ENCODE measurements around the gene DIP2B.
"Not testable (repeated sequence)": the region's sequence is repeated elsewhere in the genome, so short reads cannot be mapped to it uniquely, and the experiment has no call there.

Gene DIP2B

DNA sequence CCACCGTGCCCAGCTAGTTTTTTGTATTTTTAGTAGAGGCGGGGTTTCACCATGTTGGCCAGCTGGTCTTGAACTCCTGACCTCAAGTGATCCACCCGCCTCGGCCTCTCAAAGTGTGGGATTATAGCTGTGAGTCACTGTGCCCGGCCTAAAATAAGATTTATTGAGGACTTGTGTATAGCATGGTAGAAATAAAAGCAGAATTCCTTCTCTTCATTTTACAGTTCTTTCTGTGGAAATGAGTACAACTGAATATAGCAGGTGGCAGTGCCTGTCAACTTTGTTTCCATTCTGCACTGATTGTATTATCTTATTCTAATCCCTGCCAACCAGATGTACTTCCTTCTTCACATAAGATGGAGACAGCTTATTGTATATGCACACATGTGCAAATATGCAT, 41.0 kb downstream of the DIP2B start:
- DNase-seq (ENCODE audit: low spot score in 2 of 2): peak; percentile 34 to 53
- no peaks in the 10 kb centered on the region for H3K36me3 ChIP-seq (replicated peaks)
- no peaks in the 10 kb centered on the region for H3K27me3 ChIP-seq (ENCODE audit: low read depth)
- in situ Hi-C loops (cut with MboI; ENCODE audit: low sequenced_read_pairs): no loop called here
- H3K4me3 ChIP-seq: no peak overlapping the region
- H3K4me1 ChIP-seq: peaks cover 30% of the 10 kb centered on the region
- no peaks in the 10 kb centered on the region for H3K9me3 ChIP-seq

DNA sequence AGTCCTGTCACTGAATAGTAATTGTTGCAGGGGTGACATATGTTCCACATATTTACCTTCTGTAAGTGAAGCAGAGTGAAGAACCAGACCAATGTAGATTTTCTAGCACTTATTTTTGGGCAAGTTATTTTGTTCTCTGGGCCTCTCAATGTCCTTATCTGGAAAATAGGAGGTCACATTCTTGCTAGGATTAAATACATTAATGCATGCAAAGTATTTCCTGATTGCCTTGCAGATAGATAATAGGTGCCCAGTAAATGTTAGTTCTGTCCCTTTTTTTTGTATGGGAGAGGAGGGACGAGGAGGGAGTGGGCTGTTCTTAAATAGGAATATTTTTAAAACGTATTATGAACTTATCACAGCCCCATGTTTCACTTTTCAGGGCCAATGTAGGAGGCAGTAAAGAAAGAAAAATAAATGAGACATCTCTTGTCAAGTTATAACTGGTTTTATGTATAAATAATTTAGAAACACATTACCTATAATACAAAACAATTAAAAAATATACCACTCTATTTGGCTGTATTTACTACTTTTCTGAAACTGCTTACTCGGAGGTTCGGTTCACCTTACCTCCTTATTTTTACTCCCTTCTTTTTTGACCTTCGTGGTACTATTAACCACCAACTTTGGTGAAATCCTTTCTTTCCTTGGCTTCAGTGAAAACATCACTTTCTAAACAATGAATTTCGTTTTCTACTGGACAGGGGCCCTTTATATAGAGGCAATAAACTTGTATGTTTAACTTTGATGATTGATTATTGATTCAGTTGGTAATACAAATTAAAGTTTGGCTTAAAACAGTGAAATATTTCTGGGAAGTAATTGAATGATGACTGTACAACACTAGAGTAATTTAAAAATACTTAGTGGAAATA, 41.9 kb downstream of the DIP2B start:
- no peaks in the 10 kb centered on the region for H3K9me3 ChIP-seq
- H3K4me1 ChIP-seq: peaks cover 30% of the 10 kb centered on the region
- no peaks in the 10 kb centered on the region for H3K27me3 ChIP-seq (ENCODE audit: low read depth)
- no peaks in the 10 kb centered on the region for H3K36me3 ChIP-seq (replicated peaks)
- H3K4me3 ChIP-seq: no peak overlapping the region
- DNase-seq (ENCODE audit: low spot score in 2 of 2): peak in 1 of 2 experiments; percentile 81
- in situ Hi-C loops (cut with MboI; ENCODE audit: low sequenced_read_pairs): no loop called here

DNA sequence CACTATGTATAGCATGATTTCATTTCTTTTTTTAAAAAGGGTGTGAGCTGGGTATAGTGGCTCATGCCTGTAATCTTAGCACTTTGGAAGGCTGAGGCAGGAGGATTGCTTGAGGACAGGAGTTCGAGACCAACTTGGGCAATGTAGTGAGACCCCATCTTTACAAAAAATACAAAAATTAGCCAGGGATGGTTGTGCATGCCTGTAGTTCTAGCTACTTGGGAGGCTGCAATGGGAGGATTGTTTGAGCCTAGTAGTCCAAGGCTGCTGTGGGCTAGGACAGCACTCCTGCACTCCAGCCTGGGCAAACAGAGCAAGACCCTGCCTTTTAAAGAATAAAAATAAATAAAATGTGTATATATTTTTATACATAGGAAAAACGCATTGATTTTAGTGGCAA, 43.0 kb downstream of the DIP2B start:
- no peaks in the 10 kb centered on the region for H3K9me3 ChIP-seq
- H3K27me3 ChIP-seq (ENCODE audit: low read depth): no peaks in the 10 kb centered on the region
- no peak overlapping the region for H3K4me3 ChIP-seq
- in situ Hi-C loops (cut with MboI; ENCODE audit: low sequenced_read_pairs): no loop called here
- no peak for DNase-seq (ENCODE audit: low spot score in 2 of 2)
- peaks cover 25% of the 10 kb centered on the region for H3K4me1 ChIP-seq
- H3K36me3 ChIP-seq (replicated peaks): no peaks in the 10 kb centered on the region

DNA sequence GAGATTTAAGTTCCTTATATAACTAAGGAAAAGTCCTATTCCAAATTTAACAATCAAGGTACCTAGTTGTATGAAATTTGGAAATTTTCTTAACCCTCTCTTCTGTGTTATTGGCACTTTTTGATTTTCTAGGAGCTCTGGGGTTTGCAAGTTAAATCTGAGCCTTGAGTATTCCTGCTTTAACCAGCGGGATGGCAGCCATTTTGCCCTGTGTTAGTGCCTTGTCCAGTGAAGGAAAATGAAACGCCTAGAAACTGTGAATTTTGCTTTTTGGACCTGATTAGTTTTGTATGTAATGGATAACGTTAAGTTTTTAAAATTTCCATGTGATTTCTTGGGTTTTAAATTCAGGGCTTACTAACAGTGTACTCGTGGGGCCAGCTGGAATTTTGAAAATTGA, 45.1 kb downstream of the DIP2B start:
- no peaks in the 10 kb centered on the region for H3K27me3 ChIP-seq (ENCODE audit: low read depth)
- in situ Hi-C loops (cut with MboI; ENCODE audit: low sequenced_read_pairs): no loop called here

DNA sequence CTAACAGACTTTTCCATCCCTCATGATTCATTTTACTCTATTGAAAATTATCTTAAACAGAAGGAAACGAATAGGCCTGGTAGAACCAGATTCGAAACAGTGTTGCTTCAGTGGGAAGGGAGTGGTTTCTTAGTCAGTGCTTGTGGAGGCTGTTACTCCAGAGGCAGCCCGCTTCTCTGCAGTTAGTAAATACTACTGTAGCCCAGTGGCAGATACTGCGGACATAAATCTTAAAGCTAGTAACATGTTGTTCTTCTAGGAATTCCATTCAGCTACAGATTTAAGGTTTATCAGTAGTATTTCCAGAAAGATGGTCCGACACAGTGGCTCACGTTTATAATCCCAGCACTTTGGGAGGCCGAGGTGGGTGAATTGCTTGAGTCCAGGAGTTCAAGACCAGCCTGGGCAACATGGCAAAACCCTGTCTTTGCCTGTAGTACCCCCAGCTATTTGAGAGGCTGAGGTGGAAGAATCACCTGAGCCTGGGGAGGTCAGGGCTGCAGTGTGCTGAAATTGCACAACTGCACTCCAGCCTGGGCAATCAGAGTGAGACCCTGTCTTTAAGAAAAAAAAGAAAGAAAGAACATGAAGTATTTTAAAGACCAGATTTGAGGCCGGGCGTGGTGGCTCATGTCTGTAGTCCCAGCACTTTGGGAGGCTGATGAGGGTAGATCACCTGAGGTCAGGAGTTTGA, 45.9 kb downstream of the DIP2B start:
- Histone ChIP-seq H3K4me1 (peaks cover 18% of the 10 kb centered on the region), H3K4me3 (no peak overlapping the region), H3K36me3 (replicated peaks) (no peaks in the 10 kb centered on the region), H3K9me3 (no peaks in the 10 kb centered on the region), H3K27me3 (ENCODE audit: low read depth) (no peaks in the 10 kb centered on the region)
- DNase-seq (ENCODE audit: low spot score in 2 of 2): no peak
- in situ Hi-C loops (cut with MboI; ENCODE audit: low sequenced_read_pairs): no loop called here

More for the DNA sequence above, 45.1 kb downstream of the DIP2B start:
- Histone ChIP-seq H3K4me1 (peaks cover 24% of the 10 kb centered on the region), H3K36me3 (replicated peaks) (no peaks in the 10 kb centered on the region), H3K9me3 (no peaks in the 10 kb centered on the region), H3K4me3 (no peak overlapping the region)
- no peak for DNase-seq (ENCODE audit: low spot score in 2 of 2)

DNA sequence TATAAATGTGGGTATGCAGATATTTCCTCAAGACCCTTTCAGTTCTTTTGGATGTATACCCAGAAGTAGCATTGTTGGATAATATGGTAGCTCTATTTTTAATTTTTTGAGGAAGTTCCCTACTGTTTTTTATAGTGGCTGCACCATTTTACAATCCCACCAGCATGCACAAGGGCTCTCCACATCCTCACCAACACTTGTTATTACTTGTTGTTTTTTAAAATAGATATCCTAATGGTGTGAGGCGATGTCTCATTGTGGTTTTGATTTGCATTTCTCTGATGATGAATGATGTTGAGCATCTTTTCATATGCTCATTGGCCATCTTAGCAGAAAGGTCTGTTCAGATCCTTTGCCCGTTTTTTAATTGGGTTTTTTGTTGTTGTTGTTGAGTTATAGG, 47.1 kb downstream of the DIP2B start:
- Histone ChIP-seq H3K9me3 (no peaks in the 10 kb centered on the region), H3K36me3 (replicated peaks) (no peaks in the 10 kb centered on the region), H3K4me3 (no peak overlapping the region), H3K4me1 (peaks cover 6% of the 10 kb centered on the region), H3K27me3 (ENCODE audit: low read depth) (no peaks in the 10 kb centered on the region)
- DNase-seq (ENCODE audit: low spot score in 2 of 2): no peak
- in situ Hi-C loops (cut with MboI; ENCODE audit: low sequenced_read_pairs): no loop called here

DNA sequence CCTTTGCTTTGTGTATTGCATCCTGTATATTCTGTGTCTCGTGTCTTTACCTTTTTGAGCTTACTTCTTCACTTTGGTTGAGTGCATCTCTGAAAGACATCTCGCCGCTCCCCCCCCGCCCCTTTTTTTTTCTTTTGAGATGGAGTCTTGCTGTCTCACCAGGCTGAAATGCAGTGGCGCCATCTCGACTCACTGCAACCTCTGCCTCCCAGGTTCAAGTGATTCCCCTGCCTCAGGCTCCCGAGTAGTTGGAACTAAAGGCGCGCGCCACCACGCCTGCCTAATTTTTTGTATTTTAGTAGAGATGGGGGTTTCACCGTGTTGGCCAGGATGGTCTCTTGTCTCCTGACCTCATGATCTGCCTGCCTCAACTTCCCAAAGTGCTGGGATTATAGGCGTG, 49.9 kb downstream of the DIP2B start:
- no peak for DNase-seq (ENCODE audit: low spot score in 2 of 2)
- Histone ChIP-seq H3K36me3 (replicated peaks) (no peaks in the 10 kb centered on the region), H3K4me1 (no peaks in the 10 kb centered on the region), H3K4me3 (no peak overlapping the region), H3K9me3 (no peaks in the 10 kb centered on the region), H3K27me3 (ENCODE audit: low read depth) (no peaks in the 10 kb centered on the region)
- in situ Hi-C loops (cut with MboI; ENCODE audit: low sequenced_read_pairs): no loop called here

DNA sequence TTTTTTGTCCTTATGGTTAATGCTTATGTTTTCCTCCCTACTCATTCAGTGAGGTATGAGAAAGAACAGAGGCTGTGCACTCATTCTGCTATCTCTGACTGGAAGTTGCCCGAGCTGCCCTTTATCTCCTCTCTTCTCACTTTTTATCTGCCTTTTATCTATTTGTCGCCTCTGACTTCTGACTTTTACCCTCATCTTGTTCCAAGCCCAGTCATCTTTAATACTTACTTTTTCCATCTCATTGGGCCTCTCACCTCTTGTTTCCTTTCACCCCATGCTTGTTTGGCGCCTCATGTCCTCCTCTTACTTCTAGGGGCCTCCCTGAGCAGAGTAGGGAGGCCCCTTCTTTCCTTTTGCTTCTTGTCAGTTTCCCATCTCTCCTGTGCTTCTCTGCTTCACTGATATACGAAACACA, 50.7 kb downstream of the DIP2B start:
- no peaks in the 10 kb centered on the region for H3K9me3 ChIP-seq
- H3K36me3 ChIP-seq (replicated peaks): no peaks in the 10 kb centered on the region
- no peak for DNase-seq (ENCODE audit: low spot score in 2 of 2)
- in situ Hi-C loops (cut with MboI; ENCODE audit: low sequenced_read_pairs): no loop called here
- H3K4me3 ChIP-seq: no peak overlapping the region
- no peaks in the 10 kb centered on the region for H3K4me1 ChIP-seq
- no peaks in the 10 kb centered on the region for H3K27me3 ChIP-seq (ENCODE audit: low read depth)

DNA sequence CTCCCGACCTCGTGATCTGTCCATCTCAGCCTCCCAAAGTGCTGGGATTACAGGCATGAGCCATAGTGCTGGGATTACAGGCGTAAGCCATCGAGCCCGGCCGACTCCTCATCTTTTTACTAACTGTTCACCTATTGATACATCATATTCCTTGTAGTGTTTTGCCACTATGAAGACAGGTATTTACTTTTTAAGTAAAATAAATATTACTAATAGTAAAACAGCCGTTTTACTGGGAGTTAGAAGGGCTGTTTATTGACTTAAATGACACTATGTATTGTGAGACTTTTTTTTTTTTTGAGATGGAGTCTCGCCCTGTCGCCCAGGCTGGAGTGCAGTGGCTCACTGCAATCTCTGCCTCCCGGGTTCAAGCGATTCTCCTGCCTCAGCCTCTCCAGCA, 51.5 kb downstream of the DIP2B start:
- Histone ChIP-seq H3K9me3 (no peaks in the 10 kb centered on the region), H3K36me3 (replicated peaks) (no peaks in the 10 kb centered on the region), H3K27me3 (ENCODE audit: low read depth) (no peaks in the 10 kb centered on the region), H3K4me3 (no peak overlapping the region), H3K4me1 (no peaks in the 10 kb centered on the region)
- in situ Hi-C loops (cut with MboI; ENCODE audit: low sequenced_read_pairs): no loop called here
- DNase-seq (ENCODE audit: low spot score in 2 of 2): no peak

DNA sequence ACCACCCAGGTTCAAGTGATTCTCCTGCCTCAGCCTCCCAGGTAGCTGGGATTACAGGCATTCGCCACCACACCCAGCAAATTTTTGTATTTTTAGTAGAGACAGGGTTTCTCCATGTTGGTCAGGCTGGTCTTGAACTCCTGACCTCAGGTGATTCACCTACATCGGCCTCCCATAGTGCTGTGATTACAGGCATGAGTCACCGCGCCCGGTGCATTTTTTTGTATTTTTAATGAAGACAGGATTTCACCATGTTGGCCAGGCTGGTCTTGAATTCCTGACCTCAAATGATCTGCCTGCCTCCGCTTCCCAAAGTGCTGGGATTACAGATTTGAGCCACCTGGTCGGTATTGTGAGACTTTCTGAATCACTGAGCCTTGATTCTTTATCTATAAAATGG, 52.0 kb downstream of the DIP2B start:
- H3K9me3 ChIP-seq; H3K4me1 ChIP-seq; H3K27me3 ChIP-seq (ENCODE audit: low read depth); H3K4me3 ChIP-seq; H3K36me3 ChIP-seq (replicated peaks); DNase-seq (ENCODE audit: low spot score in 2 of 2); in situ Hi-C loops (cut with MboI; ENCODE audit: low sequenced_read_pairs): not testable (repeated sequence)

DNA sequence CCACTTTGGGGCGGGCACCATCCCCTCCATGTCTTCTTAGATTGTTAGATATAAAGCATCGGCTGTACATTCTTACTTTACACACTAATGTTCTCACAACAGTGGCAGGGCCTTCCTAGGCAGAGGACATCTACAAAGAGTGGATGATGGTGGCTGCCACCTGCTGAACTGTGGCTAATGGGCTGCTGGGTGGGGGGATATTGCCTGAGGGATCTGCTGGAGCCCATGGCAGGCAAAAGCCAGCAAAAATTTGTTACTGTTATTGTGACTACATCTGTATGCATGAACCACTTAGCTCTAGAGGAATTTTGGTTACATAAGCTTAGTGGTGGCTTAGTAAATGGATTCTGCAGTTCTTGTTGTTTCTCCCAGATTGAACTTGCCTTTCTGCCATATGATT, 52.6 kb downstream of the DIP2B start:
- in situ Hi-C loops (cut with MboI; ENCODE audit: low sequenced_read_pairs): no loop called here
- H3K4me1 ChIP-seq: no peaks in the 10 kb centered on the region
- no peak for DNase-seq (ENCODE audit: low spot score in 2 of 2)
- H3K9me3 ChIP-seq: no peaks in the 10 kb centered on the region
- H3K36me3 ChIP-seq (replicated peaks): no peaks in the 10 kb centered on the region
- no peaks in the 10 kb centered on the region for H3K27me3 ChIP-seq (ENCODE audit: low read depth)
- no peak overlapping the region for H3K4me3 ChIP-seq

DNA sequence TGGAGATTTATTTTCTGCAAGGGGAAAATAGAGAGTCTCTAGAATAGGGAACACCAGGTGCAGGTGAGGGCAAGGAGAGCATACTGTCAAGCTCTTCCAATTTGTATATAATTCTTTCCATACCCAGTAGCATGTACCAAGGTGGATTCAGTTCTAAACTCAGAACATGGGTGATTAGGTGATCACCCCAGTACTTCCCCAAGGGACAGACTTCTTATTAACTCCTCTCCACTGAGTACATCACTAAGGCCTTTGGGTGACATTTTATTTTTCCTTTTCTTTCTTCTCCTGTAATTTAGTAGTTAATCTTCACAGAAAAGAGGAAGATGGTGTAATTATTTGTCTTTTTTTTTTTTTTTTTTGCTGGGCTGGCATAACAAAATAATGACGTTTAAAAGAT, 54.2 kb downstream of the DIP2B start:
- Histone ChIP-seq H3K36me3 (replicated peaks) (no peaks in the 10 kb centered on the region), H3K27me3 (ENCODE audit: low read depth) (no peaks in the 10 kb centered on the region), H3K4me1 (no peaks in the 10 kb centered on the region), H3K4me3 (no peak overlapping the region), H3K9me3 (no peaks in the 10 kb centered on the region)
- in situ Hi-C loops (cut with MboI; ENCODE audit: low sequenced_read_pairs): no loop called here
- DNase-seq (ENCODE audit: low spot score in 2 of 2): no peak

DNA sequence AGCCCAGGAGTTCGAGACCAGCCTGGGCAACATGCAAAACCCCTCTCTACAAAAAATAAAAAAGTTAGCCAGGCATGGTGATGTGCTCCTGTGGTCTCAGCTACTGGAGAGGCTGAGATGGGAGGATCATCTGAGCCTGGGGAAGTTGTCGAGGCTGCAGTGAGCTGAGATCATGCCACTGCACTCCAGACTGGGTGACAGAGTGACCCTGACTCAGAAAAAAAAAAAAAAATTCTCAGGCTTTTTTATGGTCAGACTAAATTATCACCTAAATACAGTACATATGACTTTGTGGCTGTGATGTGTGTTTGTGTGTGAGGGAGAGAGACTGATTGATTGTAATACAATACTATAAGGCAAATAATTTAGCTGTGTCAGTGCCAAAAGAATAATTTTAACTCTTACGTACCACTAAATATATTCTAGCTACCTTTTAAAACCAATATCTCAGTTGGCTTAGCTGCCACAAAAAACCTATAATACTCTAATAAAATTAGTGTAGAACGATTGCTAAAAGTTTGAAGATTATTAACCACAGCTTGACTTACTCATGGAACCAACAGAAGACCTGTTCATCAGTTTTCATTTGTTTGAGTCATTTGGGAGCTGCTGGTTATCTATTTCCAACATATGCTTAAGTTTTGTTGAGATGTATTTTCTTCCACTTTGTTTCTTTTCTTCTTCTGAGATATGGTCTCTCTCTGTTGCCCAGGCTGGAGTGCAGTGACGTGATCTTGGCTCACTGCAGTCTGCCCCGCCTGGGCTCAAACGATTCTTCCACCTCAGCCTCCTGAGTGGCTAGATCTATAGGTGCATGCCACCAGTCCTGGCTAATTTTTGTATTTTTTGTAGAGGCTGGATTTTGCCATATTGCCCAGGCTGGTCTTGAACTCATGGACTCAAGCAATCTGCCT, 58.0 kb downstream of the DIP2B start:
- in situ Hi-C loops (cut with MboI; ENCODE audit: low sequenced_read_pairs): no loop called here
- Histone ChIP-seq H3K36me3 (replicated peaks) (no peaks in the 10 kb centered on the region), H3K4me1 (no peaks in the 10 kb centered on the region), H3K27me3 (ENCODE audit: low read depth) (no peaks in the 10 kb centered on the region), H3K4me3 (no peak overlapping the region), H3K9me3 (no peaks in the 10 kb centered on the region)
- DNase-seq (ENCODE audit: low spot score in 2 of 2): no peak

DNA sequence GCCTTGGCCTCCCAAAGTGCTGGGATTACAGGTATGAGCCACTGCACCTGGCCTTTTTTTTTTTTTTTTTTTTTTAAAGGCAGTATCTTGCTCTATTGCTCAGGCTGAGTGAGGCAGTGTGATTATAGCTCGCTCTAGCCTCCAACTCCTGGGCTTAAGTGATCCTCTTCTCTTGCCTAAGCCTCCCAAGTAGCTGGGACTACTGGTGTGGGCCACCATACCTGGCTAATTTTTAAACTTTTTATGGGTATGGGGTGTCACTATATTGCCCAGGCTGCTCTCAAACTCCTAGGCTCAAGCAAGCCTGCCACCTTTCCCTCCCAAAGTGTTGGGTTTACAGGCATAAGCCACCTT, 58.6 kb downstream of the DIP2B start:
- H3K4me3 ChIP-seq: no peak overlapping the region
- in situ Hi-C loops (cut with MboI; ENCODE audit: low sequenced_read_pairs): no loop called here
- DNase-seq (ENCODE audit: low spot score in 2 of 2): no peak
- no peaks in the 10 kb centered on the region for H3K4me1 ChIP-seq
- no peaks in the 10 kb centered on the region for H3K27me3 ChIP-seq (ENCODE audit: low read depth)
- no peaks in the 10 kb centered on the region for H3K9me3 ChIP-seq
- no peaks in the 10 kb centered on the region for H3K36me3 ChIP-seq (replicated peaks)

All from HAP-1 (cell line).